GM19193 (cell line): ENCODE results near the gene MSH6.

Source experiments
- POLR2A ChIP-seq: IDR thresholded peaks from 4 replicates; pipeline ENCODE4 v1.6.1; 2011; ENCODE audit not compliant: insufficient read depth, insufficient read length; ENCODE audit errors: extremely low read depth

MSH6 gene

GRCh38 chr2:47805850-47806249 is 22.9 kb downstream of the MSH6 start:
- TF ChIP-seq POLR2A = no peak

GRCh38 chr2:47808614-47809013 is 25.7 kb downstream of the MSH6 start:
- TF ChIP-seq POLR2A = no peak

GRCh38 chr2:47809903-47810302 is 27.0 kb downstream of the MSH6 start:
- TF ChIP-seq POLR2A = no peak

GRCh38 chr2:47810850-47811249 is 27.9 kb downstream of the MSH6 start:
- TF ChIP-seq POLR2A = no peak

GRCh38 chr2:47811668-47812067 is 28.7 kb downstream of the MSH6 start:
- peak; percentile 19 for TF ChIP-seq POLR2A

- no peak for TF ChIP-seq POLR2A
Measured at GRCh38 chr2:47815764-47816163, 32.8 kb downstream of the MSH6 start.

GRCh38 chr2:47818777-47819176 is 35.8 kb downstream of the MSH6 start:
- no peak for TF ChIP-seq POLR2A

- TF ChIP-seq POLR2A = no peak
Measured at GRCh38 chr2:47819834-47820233, 36.9 kb downstream of the MSH6 start.

GRCh38 chr2:47822518-47822917 is 39.6 kb downstream of the MSH6 start:
- TF ChIP-seq POLR2A = no peak

- no peak for TF ChIP-seq POLR2A
Measured at GRCh38 chr2:47833516-47833968, 50.6 kb downstream of the MSH6 start.

GRCh38 chr2:47838249-47838648 is 55.3 kb downstream of the MSH6 start:
- TF ChIP-seq POLR2A = no peak

GRCh38 chr2:47838686-47839085 is 55.7 kb downstream of the MSH6 start:
- no peak for TF ChIP-seq POLR2A

- no peak for TF ChIP-seq POLR2A
Measured at GRCh38 chr2:47842846-47843245, 59.9 kb downstream of the MSH6 start.

- no peak for TF ChIP-seq POLR2A
Measured at GRCh38 chr2:47843407-47843806, 60.5 kb downstream of the MSH6 start.

GRCh38 chr2:47844162-47844561 is 61.2 kb downstream of the MSH6 start:
- TF ChIP-seq POLR2A = no peak

GRCh38 chr2:47849368-47849767 is 66.4 kb downstream of the MSH6 start:
- TF ChIP-seq POLR2A = no peak

GRCh38 chr2:47850198-47850597 is 67.3 kb downstream of the MSH6 start:
- no peak for TF ChIP-seq POLR2A
